Stimulated activated CD8-positive, alpha-beta memory T cell treated with anti-CD3 and anti-CD28 coated beads, Interleukin-4, amount 100 ng/mL, for 24 hours (primary cell): ENCODE results near the gene MACO1.

Source experiments
- DNase-seq: peaks from one replicate; pipeline ENCODE4 v3.0.0-alpha.2; 2020; ENCODE audit warnings: low read depth

Gene MACO1

DNA sequence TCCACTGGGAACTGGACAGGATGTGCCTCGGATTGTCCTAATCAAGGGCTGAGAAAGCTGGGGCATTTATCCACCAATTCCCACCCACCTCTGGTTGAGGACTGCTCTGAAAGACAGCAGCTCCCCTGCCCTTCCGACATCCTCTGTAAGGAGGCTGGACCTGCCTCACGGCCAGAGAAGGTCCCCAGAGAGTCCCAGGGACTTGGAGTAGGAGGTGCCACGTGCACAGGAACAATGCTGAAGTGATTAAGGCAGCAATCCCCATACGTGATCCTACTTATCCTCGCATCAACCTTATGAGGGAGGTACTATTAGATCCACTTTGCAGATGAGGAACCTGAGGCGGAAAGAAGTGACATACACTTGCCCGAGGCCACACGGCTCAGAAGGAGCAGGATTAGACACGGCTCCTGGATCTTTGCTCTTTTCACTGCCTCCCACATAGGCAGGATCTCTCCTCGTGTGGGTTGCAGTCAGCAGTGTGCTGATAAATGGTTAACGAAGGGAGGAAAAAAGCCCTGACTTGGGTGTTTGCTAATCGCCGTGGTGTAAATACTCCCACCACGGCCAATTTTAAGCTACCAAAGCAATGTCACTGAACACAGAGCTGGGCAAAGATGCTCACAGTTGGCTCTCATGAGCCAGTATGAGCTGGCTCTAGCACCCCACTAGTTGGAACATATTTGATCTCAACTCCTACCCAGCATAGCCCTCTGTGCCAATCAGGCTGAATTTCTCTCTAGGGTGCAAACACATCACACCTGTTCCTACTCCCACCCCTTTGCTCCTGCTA, 94.1 kb downstream of the MACO1 start:
- no peak for DNase-seq

DNA sequence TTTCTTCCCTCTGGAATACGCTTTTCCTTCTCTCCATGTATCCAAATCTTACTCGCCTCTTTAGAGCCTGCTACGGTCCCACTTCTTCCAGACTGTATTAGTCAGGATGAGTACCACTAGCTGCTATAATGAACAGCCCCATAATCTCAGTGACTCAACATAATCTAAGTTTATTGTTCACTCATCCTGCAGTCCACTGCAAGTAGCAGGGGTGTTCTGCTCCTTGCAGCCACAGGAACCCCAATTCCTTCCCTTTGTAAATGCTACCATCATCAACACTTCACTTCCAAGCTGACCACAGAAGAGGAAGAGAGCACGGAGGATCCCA, 94.6 kb downstream of the MACO1 start:
- DNase-seq: no peak

DNA sequence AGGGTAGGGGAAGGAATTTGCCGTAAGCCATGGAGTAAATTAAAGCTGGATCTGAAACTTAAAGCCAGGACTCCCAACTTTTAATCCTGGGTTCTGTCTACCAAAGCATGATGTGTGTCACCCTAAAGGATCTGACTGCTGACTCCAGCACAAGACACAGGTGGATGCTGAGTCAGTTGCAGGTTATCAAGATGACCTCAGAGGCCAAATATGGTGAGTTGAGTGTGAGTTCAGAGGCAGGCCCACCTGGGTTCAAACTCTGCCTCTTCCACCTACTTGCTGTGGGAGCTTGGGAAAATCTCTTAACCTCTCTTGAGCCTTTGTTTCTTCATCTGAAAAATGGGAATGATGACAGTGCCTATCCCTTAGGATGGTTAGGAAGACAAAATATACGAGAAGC, 96.1 kb downstream of the MACO1 start:
- no peak for DNase-seq

DNA sequence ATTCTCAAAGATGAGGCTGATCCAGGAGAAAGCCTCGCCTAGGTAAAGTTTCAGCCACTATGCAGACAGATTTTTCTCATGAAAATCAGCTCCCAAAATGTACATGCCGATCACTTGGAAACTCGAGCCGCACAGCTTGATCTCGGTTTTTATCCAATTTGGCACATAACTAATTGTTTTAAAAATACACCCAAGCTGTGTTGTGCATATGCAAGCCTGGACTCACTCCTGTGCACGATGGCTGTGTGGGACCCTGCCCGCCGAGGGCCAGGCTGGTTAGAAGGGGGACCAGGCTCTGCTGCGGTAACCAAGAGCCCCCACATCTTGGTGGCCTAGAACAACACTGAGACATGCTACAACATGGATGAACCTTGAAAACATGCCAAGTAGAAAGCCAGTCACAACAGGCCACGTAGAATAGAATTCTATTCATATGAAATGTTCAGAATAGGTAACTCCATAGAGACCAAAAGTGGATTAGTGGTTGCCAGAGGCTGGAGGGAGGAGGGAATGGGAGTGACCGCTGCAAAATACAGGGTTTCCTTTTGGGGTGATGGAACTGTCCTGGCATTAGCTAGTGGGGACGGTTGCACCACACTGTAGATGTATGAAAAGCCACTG, 96.6 kb downstream of the MACO1 start:
- DNase-seq: no peak

DNA sequence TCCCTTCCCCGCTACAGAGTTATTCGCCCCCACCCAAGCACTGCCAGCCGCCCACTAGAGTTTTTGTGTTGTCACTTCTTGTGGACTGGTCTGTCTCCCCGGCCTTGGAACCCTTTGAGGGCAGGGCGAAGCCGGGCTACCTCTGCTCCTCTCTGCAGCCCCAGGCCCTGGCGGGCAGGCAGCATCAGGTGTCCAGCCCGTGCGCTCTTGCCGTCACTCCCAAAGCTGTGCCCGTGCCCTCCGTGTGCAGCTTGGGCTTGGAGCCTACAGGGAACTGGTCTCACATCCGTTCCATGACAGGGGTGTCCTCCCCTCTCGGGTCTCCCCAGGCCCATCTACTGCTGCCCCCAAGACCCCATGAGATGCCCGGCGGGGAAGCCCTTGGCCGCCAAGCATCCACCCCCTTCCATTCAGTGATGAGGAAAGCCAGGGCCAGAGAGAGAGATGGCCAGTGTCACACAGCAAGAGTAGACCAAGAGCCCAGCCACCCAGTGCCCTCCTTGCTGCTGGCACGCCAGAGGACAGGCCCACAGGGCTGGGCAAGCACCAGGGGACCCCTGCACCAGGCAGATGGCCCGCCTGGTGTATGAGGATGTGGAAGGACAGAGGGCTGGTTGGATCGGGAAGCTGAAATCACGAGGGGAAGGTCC, 97.4 kb downstream of the MACO1 start:
- no peak for DNase-seq

DNA sequence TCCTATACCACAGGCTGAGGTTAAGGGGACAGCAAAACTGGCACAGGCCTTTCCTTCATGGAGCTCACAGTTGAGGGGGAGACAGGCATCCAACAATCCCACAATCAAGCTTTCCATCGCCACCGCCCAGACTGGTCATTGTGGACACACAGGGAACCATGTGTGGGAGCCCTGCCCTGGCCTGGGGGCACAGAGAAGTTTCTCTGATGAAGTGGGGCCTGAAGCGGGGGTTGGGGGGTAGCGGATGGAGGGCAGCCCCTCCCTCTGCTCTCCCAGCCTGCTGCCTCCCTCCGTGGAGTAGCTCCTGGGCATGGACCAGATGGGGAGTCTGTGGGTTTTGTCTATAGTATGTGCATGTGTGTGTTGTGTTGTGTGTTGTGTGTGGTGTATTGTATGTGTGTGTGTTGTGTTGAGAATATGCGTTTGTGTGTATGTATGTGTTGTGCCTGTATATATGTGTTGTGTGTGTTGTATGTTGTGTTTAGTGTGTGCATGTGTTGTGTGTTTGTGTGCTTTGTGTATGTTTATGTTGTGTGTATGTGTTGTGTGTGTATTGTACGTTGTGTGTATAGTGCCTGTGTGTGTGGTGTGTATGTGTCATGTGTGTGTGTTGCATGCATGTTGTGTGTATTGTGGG, 98.3 kb downstream of the MACO1 start:
- no peak for DNase-seq

DNA sequence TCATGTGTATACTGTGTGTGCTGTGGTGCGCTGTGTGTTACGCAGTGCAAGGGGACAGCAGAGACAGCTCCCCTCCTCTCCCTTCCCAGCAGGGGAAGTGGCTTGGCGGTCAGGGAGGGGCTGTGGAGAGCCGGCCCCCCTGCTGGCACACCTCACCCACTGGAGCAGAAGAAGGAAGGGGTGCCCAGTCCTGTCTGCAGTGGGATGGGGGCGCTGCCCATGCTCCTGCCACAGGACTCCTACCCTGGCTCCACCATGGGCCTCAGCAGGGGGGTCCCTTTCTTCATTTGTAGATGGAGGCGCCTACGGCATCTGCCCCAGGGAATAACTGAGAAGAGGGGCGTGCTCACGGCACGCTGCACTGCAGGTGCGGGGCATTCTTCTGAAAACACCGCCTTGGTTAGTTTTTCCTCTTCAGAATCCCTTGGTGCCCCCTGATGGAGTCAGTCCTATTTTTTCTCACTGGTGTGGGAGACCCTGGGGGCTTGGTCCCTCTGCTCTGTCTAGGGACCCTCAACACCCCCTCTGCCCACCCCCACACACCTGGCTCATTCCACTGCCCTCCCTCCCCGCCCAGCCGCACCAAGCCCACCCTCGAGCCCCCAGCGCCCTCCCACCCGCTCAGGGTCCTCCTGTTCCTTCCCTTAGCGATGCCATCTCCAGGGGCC, 99.0 kb downstream of the MACO1 start:
- DNase-seq: no peak

DNA sequence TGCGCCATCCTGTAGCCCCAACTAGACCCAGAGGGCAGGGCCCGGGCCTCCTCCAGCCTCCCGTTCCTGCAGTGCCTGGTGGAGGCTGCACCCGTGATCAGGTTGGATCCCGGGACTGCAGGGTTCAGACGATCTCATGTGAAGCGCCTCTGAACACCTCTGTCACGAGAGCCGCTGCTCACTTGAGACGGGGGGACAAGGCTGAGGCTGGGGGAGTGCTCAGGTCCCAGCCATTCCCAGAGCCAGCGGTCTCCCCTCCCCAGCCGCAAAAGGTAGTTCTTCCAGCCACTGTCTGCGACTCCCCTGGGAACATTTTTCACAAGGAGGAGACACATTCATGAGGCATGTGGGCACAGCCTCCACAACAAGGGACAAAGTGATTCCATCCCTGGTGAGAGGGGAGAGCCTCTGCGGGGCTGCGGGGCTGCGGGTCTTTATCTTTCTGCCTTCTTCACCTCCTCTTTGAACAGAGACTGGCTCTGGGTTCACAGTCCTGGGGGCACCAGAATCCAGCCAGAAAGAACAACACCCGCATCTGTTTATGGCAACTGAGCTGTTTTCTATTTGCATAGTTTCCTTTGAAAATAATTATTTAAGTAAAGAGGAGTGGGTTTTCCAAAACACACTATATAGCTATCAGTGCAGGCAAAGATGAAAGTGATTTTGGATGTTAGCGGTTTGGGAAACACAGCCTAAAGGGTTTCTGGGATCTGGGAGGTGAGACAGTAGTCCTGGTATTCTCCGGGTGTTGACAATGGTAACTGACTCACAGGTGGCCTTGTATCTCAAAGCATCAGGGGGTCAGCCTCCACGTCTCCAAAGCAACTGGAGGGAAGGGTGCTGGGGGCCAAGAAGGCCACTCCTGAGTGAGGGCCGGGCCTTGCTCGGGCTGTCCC, 99.7 kb downstream of the MACO1 start:
- DNase-seq: no peak

DNA sequence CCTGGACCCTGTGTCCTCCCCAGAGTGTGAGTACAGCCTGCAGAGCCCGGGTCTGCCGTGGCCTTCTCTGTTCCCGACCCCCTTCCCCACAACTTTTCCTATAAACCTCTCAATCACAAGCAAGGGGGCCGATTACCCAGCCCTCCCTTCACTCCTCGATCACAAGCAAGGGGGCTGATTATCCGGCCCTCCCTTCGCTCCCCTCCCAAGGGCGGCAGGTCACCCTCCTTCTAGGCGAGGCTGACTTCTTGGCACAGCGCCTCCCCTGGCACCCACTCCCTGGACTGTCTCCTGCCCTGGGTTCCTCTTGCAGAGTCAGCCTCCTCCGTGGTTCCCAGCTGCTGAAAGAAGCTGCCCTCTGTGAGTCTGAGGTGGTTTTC, 100.4 kb downstream of the MACO1 start:
- no peak for DNase-seq

DNA sequence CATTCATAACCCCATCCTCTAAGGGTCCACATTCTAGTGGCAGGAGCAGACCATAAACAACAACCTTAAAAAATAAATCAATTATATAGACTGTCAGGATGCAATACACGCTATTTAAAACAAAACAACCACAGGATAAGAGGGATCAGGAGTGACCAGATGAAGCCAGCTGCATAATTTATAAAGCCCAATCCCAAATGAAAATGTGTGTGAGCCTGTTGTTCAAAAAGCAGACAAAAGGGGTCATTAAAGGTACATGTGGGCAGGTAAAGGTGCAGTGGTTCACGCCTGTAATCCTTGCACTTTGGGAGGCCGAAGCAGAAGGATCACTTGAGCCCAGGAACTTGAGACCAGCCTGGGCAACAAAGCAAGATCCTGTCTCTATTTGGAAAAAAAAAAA, 102.3 kb downstream of the MACO1 start:
- no peak for DNase-seq

DNA sequence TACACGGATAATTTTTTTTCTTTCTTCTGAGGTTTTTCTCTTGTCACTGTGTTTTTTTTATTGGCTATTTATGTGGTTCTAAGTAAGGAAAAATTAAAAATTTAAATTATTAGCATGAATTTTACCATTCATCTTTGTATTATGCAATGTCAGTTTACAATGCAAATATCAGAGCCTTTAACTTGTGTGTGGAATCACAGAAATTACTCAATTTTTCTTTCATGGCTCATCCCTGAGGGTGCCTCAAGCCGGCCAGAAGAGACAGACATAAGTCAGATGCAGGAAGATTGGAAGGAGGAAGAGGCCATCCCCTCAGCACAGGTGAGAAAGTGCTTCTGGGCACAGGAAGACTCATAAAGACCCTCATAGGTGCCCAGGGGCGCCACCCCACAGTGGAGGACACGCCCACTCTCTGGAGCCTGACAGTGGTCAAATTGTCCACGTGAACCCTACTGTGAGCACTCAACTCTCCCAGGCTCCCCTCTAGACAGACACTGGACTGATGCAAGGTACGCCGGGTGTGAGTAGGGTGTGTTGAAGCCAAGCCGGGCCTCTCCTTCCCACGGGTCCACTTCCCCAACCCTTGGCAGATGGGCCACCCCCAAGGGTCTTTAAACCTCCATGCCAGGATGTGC, 103.2 kb downstream of the MACO1 start:
- DNase-seq: no peak

DNA sequence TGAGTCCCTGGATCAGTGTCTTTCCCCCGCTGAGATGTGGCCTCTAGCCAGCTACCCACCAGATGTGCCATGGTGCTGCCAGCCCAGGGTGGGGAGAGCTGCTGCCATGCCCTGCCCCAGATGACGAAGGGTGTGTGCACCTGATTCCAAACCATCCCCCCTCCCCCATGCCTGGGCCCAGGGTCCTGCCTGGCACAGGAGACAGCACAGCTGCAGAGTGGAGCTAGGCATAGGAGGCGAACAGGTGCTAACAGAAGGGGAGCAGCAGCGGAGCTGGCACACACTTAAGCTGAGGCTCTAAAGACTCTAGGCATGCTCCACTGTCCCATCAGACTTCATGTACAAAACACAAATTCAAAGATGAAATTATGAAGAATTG, 103.7 kb downstream of the MACO1 start:
- no peak for DNase-seq

DNA sequence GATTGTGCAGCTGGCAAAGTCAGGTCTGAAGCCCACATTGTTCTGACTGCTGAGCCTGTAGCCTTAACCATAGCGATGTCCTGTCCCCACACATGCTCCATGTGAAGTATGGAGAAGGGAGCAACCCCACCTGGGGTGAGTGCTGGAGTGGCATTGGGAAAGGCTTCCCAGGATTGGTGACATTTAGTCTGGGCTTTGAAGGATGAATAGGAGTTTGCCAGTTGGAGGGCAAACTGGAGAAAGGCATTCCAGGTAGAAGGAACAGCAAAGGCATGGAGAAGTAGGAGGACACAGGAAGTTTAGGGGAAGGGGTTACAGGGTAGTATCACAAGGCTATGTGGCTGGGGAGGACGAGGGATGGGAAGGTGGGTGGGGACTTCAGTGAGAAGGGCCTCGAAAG, 105.4 kb downstream of the MACO1 start:
- DNase-seq: no peak

DNA sequence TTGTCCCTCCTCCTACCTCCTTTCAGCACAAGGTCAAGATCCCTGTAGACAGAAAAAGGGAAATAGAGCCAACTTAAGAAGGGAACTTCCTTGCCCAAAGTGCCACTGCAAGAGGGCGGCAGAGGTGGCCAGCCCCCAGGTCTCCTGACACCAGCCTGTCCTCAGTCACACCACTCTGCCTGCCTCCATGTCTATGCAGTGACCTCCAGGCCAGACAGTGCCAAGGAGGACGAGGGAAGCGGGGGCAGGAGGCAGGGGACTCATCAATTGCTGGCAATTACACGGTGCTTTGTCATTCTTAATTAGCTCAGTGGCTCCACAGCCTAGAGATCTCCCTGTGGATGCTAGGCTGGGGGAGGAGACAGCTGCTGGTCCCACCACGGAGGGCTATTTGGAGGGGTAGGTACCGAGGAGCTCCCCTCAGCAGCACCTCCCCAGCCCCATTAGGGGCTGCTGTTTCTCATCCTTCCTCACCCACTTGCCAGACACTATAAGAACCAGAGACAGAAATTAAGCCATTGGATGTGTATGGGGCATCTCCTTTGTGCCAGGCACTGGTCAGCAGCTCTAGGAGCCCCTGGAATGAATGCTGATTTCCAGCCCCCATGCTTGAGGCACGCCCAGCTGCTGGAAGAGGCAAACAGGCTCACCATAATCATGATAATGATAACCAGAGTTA, 106.6 kb downstream of the MACO1 start:
- DNase-seq: no peak

DNA sequence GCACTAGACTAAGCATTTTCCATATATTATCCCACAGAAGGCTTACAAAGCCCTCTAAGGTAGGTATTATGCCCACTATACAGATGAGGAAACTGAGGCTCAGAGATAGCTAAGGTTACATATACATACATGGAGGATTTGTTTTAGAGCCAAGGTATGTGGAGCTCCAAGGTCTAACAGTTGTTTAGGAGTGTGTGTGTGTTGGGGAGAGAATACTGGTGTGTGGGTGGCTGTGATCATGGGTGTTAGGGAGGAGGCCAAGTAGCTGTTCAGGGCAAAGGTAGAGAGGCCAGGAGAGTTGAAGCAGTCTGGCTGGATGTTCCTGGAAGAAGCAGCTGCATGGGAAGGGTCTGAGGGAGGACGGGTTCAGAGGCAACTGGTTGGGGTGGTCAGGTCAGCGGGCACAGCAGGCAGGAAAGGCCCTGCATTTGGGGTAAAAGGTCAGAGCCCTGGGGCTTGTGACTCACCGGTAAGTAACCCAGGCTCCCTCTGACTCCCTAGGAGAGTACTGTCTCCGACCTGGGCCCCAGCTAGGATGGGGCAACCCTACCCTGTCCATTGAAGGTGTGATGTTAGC, 107.6 kb downstream of the MACO1 start:
- no peak for DNase-seq

DNA sequence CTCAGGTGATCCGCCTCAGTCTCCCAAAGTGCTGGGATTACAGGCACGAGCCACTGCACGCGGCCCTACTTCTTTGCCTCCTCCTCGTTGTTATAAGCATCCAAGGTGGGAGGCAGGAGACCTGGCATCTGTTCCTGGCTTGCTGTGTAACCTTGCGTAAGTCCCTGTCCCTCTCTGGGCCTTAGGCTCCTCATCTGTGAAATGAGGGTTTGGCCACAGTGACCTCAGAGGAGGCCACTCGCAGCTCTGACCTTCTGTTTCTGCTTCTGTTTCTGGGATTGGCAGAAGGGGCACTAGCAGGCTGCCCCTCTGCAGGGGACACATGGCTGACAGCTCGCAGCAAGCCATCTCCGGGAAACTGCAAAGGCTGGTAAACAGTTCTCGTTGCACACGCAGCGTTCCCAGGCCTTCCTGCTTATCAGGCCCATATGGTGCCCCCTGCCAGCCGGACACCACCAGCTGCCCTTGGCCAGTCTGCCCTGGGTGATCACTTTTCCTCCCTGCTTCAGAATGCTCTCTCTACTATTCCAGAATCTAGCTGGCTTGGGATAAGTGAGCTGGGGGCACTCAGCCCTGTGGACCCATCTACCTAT, 110.1 kb downstream of the MACO1 start:
- DNase-seq: no peak

DNA sequence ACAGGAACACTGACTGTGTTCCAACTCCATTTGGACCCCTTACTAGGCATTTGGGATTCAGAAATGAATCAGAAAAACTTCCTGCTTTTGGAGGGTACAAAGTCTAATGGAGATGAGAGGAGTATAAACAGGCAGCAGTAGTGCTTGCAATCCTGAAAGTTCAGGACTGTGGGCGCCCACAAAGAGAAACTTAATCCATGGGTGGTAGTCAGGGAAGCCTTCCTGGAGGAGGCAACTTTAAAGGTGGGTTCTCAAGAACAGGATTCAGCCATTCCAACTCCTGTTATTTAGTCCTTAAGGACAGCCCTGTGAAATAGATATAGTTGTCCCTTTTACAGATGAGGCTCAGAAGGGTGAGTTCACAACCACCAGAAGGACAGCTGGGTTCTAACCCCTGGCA, 110.7 kb downstream of the MACO1 start:
- DNase-seq: no peak

DNA sequence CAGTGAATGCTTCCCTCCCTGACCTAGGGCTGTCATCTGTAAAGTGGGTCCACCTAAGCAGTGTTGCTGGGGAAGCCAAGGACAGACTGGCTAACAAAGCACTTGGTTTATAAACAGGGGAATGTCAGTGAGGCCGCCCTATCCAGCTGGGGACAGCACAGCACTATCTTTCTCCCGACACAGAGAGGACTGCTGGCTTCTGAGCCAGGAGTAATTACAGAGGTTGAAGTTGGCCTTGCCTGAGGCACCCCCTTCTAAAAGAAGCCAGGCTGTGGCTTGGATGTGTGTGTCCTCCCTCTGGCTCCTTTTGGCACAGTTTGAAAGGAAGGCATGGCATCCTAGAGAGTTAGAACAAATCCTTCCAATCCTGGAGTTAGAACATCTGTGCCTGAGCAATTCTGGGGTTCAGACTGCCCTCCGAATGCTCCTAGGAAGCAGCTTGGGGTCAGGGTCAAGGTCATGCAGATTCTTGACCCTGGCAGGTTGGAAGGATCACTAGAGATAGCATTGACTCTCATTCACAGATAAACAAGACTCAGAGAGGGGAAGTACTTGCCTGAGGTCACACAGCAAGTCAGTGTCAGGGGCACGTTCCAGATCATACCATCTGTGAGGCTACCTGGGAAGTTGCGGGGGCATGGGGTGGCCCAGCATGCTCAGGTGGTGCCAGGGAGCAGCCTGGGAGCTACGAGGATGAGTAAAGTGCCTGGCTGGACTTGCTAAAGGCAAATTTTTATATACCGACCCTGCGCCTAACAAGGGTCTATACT, 111.4 kb downstream of the MACO1 start:
- no peak for DNase-seq

DNA sequence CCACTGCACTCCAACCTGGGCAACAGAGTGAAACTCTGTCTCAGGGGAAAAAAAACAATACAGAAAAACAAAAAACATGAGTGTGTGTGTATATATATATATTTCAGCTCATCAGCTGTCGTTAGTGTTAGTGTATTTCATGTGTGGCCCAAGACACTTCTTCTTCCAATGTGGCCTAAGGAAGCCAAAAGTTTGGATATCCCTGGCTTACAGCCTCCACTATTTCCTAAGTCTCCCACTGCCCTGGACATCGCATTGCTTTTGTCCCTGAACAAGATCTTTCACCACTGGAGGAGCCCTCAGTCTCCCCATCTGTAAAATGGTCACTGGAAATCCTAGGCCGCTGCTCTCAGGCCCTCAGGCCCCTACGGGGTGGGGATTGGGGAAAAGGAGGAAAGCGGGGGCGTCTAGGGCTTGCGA, 112.3 kb downstream of the MACO1 start:
- no peak for DNase-seq
